Measurements from ENCODE around the gene GGTLC2. TPM values are rescaled to one million over a fixed set of nuclear protein-coding genes. Genes with fewer than 3 reads are reported as not detected.

GGTLC2 gene
- total RNA-seq, 1 donor: not detected

GRCh38 chr22:22670076-22670795 is 25.8 kb downstream of the GGTLC2 start:
- no peak overlapping the region for H3K4me3 ChIP-seq (ENCODE audit: low read depth, low read length)
- TF ChIP-seq CTCF (IDR thresholded peaks at IDR 0.05; ENCODE audit: insufficient read depth, low read depth, low read length): no peak
- DNase-seq (ENCODE audit: low read depth): no peak

- H3K4me3 ChIP-seq (ENCODE audit: low read depth, low read length): no peak overlapping the region
- no peak for DNase-seq (ENCODE audit: low read depth)
- TF ChIP-seq CTCF (IDR thresholded peaks at IDR 0.05; ENCODE audit: insufficient read depth, low read depth, low read length): no peak
These were observed 27.1 kb downstream of the GGTLC2 start for GRCh38 chr22:22671506-22671905.

GRCh38 chr22:22673099-22673498 is 28.7 kb downstream of the GGTLC2 start:
- H3K4me3 ChIP-seq (ENCODE audit: low read depth, low read length): no peak overlapping the region
- no peak for DNase-seq (ENCODE audit: low read depth)
- no peak for TF ChIP-seq CTCF (IDR thresholded peaks at IDR 0.05; ENCODE audit: insufficient read depth, low read depth, low read length)

- no peak for TF ChIP-seq CTCF (IDR thresholded peaks at IDR 0.05; ENCODE audit: insufficient read depth, low read depth, low read length)
- no peak for DNase-seq (ENCODE audit: low read depth)
- H3K4me3 ChIP-seq (ENCODE audit: low read depth, low read length): no peak overlapping the region
These were observed 29.2 kb downstream of the GGTLC2 start for GRCh38 chr22:22673628-22674027.

GRCh38 chr22:22674467-22674866 is 30.1 kb downstream of the GGTLC2 start:
- no peak for DNase-seq (ENCODE audit: low read depth)
- no peak overlapping the region for H3K4me3 ChIP-seq (ENCODE audit: low read depth, low read length)
- no peak for TF ChIP-seq CTCF (IDR thresholded peaks at IDR 0.05; ENCODE audit: insufficient read depth, low read depth, low read length)

- no peak for DNase-seq (ENCODE audit: low read depth)
- no peak for TF ChIP-seq CTCF (IDR thresholded peaks at IDR 0.05; ENCODE audit: insufficient read depth, low read depth, low read length)
- no peak overlapping the region for H3K4me3 ChIP-seq (ENCODE audit: low read depth, low read length)
These were observed 34.6 kb downstream of the GGTLC2 start for GRCh38 chr22:22678970-22679369.

GRCh38 chr22:22680396-22680795 is 36.0 kb downstream of the GGTLC2 start:
- H3K4me3 ChIP-seq (ENCODE audit: low read depth, low read length): no peak overlapping the region
- DNase-seq (ENCODE audit: low read depth): no peak
- TF ChIP-seq CTCF (IDR thresholded peaks at IDR 0.05; ENCODE audit: insufficient read depth, low read depth, low read length): no peak
